HG02973 (cell line): Measurements from ENCODE around the gene TMEM218.
"Not testable (repeated sequence)": the region's sequence is repeated elsewhere in the genome, so short reads cannot be mapped to it uniquely, and the experiment has no call there.

Experiments
- ATAC-seq: cut with Tn5 transposase; IDR thresholded peaks from one replicate; pipeline ENCODE4 v1.9.1; 2021; ENCODE audit warnings: moderate library complexity; ENCODE audit not compliant: unreplicated experiment

Gene TMEM218

GRCh38 chr11:125056931-125057692 lies 54.3 kb downstream of the TMEM218 start:
- ATAC-seq: no peak

GRCh38 chr11:125056111-125056510 lies 55.3 kb downstream of the TMEM218 start:
- not testable (repeated sequence) for ATAC-seq

- no peak for ATAC-seq
Measured at GRCh38 chr11:125055107-125055715, 56.2 kb downstream of the TMEM218 start.

GRCh38 chr11:125053167-125053566 lies 58.3 kb downstream of the TMEM218 start:
- ATAC-seq: no peak

- ATAC-seq: no peak
Measured at GRCh38 chr11:125052047-125052446, 59.4 kb downstream of the TMEM218 start.

GRCh38 chr11:125049164-125049792 lies 62.1 kb downstream of the TMEM218 start:
- no peak for ATAC-seq
